OCI-LY1 (cell line): ENCODE results near the gene PRSS58.

ENCODE experiments used
- H2AFZ ChIP-seq: fragments of 200-600 bp; sonication (generic), shearing (Covaris generic); 2 replicates; pipeline ENCODE4 v1.6.0; 2014; ENCODE audit warnings: antibody characterized with exemption, mild to moderate bottlenecking, low read length
- H3F3A ChIP-seq: fragments of 200-600 bp; sonication (generic), shearing (Covaris generic); 2 replicates; pipeline ENCODE4 v1.6.0; 2014; ENCODE audit warnings: mild to moderate bottlenecking, antibody characterized with exemption, low read length, moderate library complexity; ENCODE audit not compliant: insufficient read depth
- H3K27ac ChIP-seq: fragments of 200-600 bp; sonication (generic); 2 replicates; pipeline ENCODE4 v1.5.1; 2014; ENCODE audit warnings: low read length, mixed run types, mild to moderate bottlenecking, low read depth; ENCODE audit not compliant: poor library complexity, severe bottlenecking
- H3K27me3 ChIP-seq: fragments of 200-600 bp; sonication (generic); 2 replicates; pipeline ENCODE4 v1.6.0; 2014; ENCODE audit warnings: antibody characterized with exemption, mild to moderate bottlenecking, low read length, moderate library complexity; ENCODE audit not compliant: insufficient read depth
- H3K36me3 ChIP-seq: fragments of 200-600 bp; sonication (generic); 2 replicates; pipeline ENCODE4 v1.6.1; 2014; ENCODE audit warnings: mild to moderate bottlenecking, antibody characterized with exemption, low read length, moderate library complexity, mixed read lengths; ENCODE audit not compliant: insufficient read depth
- H3K4me1 ChIP-seq: fragments of 200-600 bp; sonication (generic); 2 replicates; pipeline ENCODE4 v1.5.1; 2014; ENCODE audit warnings: mild to moderate bottlenecking, low read length, moderate library complexity; ENCODE audit not compliant: insufficient read depth, severe bottlenecking
- H3K4me2 ChIP-seq: fragments of 200-600 bp; sonication (generic), shearing (Covaris generic); 2 replicates; pipeline ENCODE4 v1.6.1; 2014; ENCODE audit warnings: low read length
- H3K4me3 ChIP-seq: fragments of 200-600 bp; sonication (generic); 2 replicates; pipeline ENCODE4 v1.5.1; 2014; ENCODE audit warnings: low read length, low read depth, mild to moderate bottlenecking, mixed read lengths; ENCODE audit not compliant: poor library complexity, severe bottlenecking
- H3K79me2 ChIP-seq: fragments of 200-600 bp; shearing (Covaris generic); 2 replicates; pipeline ENCODE4 v1.6.1; 2016; ENCODE audit warnings: mixed run types, low read length, mixed read lengths; ENCODE audit not compliant: insufficient read depth
- H3K9ac ChIP-seq: fragments of 200-600 bp; sonication (generic), shearing (Covaris generic); 2 replicates; pipeline ENCODE4 v1.6.1; 2014; ENCODE audit warnings: mild to moderate bottlenecking, low read length, mixed read lengths
- H3K9me2 ChIP-seq: fragments of 200-600 bp; sonication (generic), shearing (Covaris generic); 2 replicates; pipeline ENCODE4 v1.6.1; 2014; ENCODE audit warnings: low read depth, mild to moderate bottlenecking, low read length, mixed read lengths
- H3K9me3 ChIP-seq: fragments of 200-600 bp; shearing (Covaris generic); 2 replicates; pipeline ENCODE4 v1.6.1; 2014; ENCODE audit warnings: low read length, mixed read lengths
- H4K20me1 ChIP-seq: fragments of 200-600 bp; sonication (generic), shearing (Covaris generic); 2 replicates; pipeline ENCODE4 v1.6.0; 2016; ENCODE audit warnings: mild to moderate bottlenecking, low read length; ENCODE audit not compliant: insufficient read depth
- CTCF ChIP-seq: fragments of 200-600 bp; sonication (generic), shearing (Covaris generic); IDR thresholded peaks from 2 replicates; pipeline ENCODE4 v1.5.1; 2017; ENCODE audit warnings: mild to moderate bottlenecking, antibody characterized with exemption, low read length, moderate library complexity, mixed read lengths
- EZH2 ChIP-seq: fragments of 200-600 bp; sonication (generic), shearing (Covaris generic); IDR thresholded peaks from 2 replicates; pipeline ENCODE4 v1.8.0; 2017; ENCODE audit warnings: borderline replicate concordance, mixed run types, mild to moderate bottlenecking, antibody characterized with exemption, low read length, moderate library complexity, mixed read lengths

PRSS58 gene

DNA sequence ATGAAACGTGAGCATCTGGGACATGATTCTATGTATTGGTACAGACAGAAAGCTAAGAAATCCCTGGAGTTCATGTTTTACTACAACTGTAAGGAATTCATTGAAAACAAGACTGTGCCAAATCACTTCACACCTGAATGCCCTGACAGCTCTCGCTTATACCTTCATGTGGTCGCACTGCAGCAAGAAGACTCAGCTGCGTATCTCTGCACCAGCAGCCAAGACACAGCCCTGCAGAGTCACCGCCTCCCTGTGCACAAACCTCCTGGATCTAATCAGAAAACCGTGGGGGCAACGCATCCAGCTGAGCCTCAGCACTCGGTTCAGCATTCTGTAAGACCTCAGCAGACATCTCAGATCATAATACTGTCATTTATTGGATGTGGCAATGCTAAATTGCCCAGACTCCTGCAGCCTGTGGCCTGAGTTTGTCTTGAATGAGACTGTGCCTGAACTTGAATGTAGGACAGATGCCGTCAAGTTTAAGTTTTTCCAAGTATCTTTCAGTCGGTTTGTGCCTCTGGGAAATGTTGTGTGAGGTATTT lies 41.5 kb upstream of the PRSS58 start:
- H3K9me3 ChIP-seq = no peaks in the 10 kb centered on the region
- H3F3A ChIP-seq = no peaks in the 10 kb centered on the region
- no peaks in the 10 kb centered on the region for H3K4me1 ChIP-seq
- H3K4me3 ChIP-seq = no peak overlapping the region
- H3K9me2 ChIP-seq = no peaks in the 10 kb centered on the region
- H3K27ac ChIP-seq = no peak overlapping the region
- no peak overlapping the region for H3K9ac ChIP-seq
- no peak overlapping the region for H3K4me2 ChIP-seq
- H2AFZ ChIP-seq = no peak overlapping the region
- H3K79me2 ChIP-seq = no peaks in the 10 kb centered on the region
- H3K36me3 ChIP-seq = no peaks in the 10 kb centered on the region
- no peaks in the 10 kb centered on the region for H4K20me1 ChIP-seq
- no peak for TF ChIP-seq CTCF
- TF ChIP-seq EZH2 = no peak
- H3K27me3 ChIP-seq = peaks cover 7% of the 10 kb centered on the region; the same call in 1 of the 2 replicates

DNA sequence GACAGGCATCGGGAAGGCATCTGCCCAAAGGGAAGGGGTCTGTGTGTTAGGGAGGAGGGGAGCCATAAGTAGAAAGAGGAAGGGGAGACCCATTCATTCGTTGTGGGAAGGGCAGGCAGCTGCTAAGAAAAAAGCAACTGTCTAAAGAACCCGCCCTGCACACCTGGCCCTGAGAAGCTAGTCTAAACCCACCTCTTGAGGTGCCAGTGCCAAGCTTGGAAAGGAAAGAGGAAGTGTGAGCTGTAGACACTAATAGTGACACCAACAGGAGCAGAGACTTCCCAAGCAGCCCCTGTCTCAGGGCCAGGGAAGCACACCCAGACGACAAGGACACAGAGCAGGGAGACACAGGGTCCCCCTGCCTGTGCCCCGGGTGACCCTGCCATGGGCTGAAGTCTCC lies 40.8 kb upstream of the PRSS58 start:
- H3F3A ChIP-seq = no peaks in the 10 kb centered on the region
- no peak overlapping the region for H3K4me3 ChIP-seq
- H3K9me3 ChIP-seq = no peaks in the 10 kb centered on the region
- H2AFZ ChIP-seq = no peak overlapping the region
- H3K4me2 ChIP-seq = no peak overlapping the region
- no peaks in the 10 kb centered on the region for H3K36me3 ChIP-seq
- no peaks in the 10 kb centered on the region for H3K4me1 ChIP-seq
- H3K79me2 ChIP-seq = no peaks in the 10 kb centered on the region
- no peaks in the 10 kb centered on the region for H3K9me2 ChIP-seq
- no peaks in the 10 kb centered on the region for H4K20me1 ChIP-seq
- H3K27me3 ChIP-seq = peaks cover 7% of the 10 kb centered on the region; the same call in 1 of the 2 replicates
- H3K27ac ChIP-seq = no peak overlapping the region
- H3K9ac ChIP-seq = no peak overlapping the region
- TF ChIP-seq EZH2 (no peak), CTCF (no peak)

DNA sequence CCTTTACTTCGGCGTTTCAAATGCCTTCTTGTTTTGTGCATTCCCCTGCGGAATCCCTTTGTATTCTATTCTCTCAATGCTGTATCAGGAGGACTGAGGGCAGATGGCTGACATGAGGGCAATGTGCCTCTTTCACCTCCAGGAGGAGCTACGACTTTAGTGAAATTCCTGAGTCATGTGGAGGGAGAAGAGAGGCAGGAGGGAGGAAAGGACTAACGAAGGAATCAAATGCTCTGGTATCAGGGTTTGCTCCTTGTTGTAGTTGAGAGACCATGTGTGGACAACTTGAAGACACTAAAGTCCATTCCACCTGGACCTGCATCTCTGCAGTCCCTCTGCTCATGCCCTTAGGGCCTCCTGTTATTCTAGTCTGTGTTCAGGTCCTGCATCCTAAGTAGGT lies 40.2 kb upstream of the PRSS58 start:
- H3F3A ChIP-seq = no peaks in the 10 kb centered on the region
- no peak overlapping the region for H3K4me3 ChIP-seq
- no peaks in the 10 kb centered on the region for H4K20me1 ChIP-seq
- H3K4me1 ChIP-seq = no peaks in the 10 kb centered on the region
- H3K4me2 ChIP-seq = no peak overlapping the region
- peak; percentile 47; the same call in 1 of the 2 replicates for TF ChIP-seq CTCF
- TF ChIP-seq EZH2 = no peak
- H3K79me2 ChIP-seq = no peaks in the 10 kb centered on the region
- H3K9ac ChIP-seq = no peak overlapping the region
- H3K36me3 ChIP-seq = no peaks in the 10 kb centered on the region
- no peaks in the 10 kb centered on the region for H3K9me3 ChIP-seq
- H2AFZ ChIP-seq = no peak overlapping the region
- H3K9me2 ChIP-seq = no peaks in the 10 kb centered on the region
- no peak overlapping the region for H3K27ac ChIP-seq
- H3K27me3 ChIP-seq = peaks cover 7% of the 10 kb centered on the region; the same call in 1 of the 2 replicates
